HG03175 (cell line): Measurements from ENCODE around the gene CSAG3.
"Not testable (repeated sequence)": the region's sequence is repeated elsewhere in the genome, so short reads cannot be mapped to it uniquely, and the experiment has no call there.

Source experiments
- ATAC-seq: cut with Tn5 transposase; IDR thresholded peaks from one replicate; pipeline ENCODE4 v1.9.1; 2021; ENCODE audit warnings: mild to moderate bottlenecking, moderate library complexity; ENCODE audit not compliant: unreplicated experiment

The CSAG3 gene

GRCh38 chrX:152758918-152759317 is at the start of gene CSAG3:
TSS of gene CSAG3 (plus strand) at chrX:152759218.
- not testable (repeated sequence) for ATAC-seq

- not testable (repeated sequence) for ATAC-seq
These were observed 45.8 kb upstream of the CSAG3 start for GRCh38 chrX:152713195-152713594.

- ATAC-seq: not testable (repeated sequence)
These were observed 44.9 kb upstream of the CSAG3 start, which contains the start of gene MAGEA2B for GRCh38 chrX:152713815-152714787. TSS of gene MAGEA2B (plus strand) at chrX:152714628. CDS start at chrX:152717107, 2,479 bp downstream.

GRCh38 chrX:152725409-152725808 is 33.6 kb upstream of the CSAG3 start:
- ATAC-seq: no peak

- ATAC-seq: no peak
These were observed 25.6 kb upstream of the CSAG3 start, which contains the start of the genes CSAG1 and MAGEA12 for GRCh38 chrX:152733261-152733975. TSS of gene CSAG1 (minus strand) at chrX:152733721. CDS start at chrX:152732460, 1,261 bp downstream. TSS of gene MAGEA12 (plus strand) at chrX:152733757. CDS start at chrX:152736162, 2,405 bp downstream.

GRCh38 chrX:152734143-152734858 is 24.7 kb upstream of the CSAG3 start:
- ATAC-seq: not testable (repeated sequence)

GRCh38 chrX:152735101-152735500 is 23.9 kb upstream of the CSAG3 start:
- ATAC-seq: no peak

- no peak for ATAC-seq
These were observed 23.0 kb upstream of the CSAG3 start for GRCh38 chrX:152735860-152736511.

- ATAC-seq: not testable (repeated sequence)
These were observed 22.5 kb upstream of the CSAG3 start for GRCh38 chrX:152736528-152736927.

GRCh38 chrX:152738560-152738959 is 20.5 kb upstream of the CSAG3 start:
- ATAC-seq: no peak

GRCh38 chrX:152753686-152754650 is 5.0 kb upstream of the CSAG3 start, which contains the start of gene MAGEA2:
TSS of gene MAGEA2 (minus strand) at chrX:152753842. CDS start at chrX:152751363, 2,479 bp downstream.
- not testable (repeated sequence) for ATAC-seq

- not testable (repeated sequence) for ATAC-seq
These were observed 4.1 kb upstream of the CSAG3 start for GRCh38 chrX:152754871-152755270.

GRCh38 chrX:152759544-152759943 is 526 bp downstream of the CSAG3 start:
- not testable (repeated sequence) for ATAC-seq

- not testable (repeated sequence) for ATAC-seq
These were observed 2.6 kb downstream of the CSAG3 start for GRCh38 chrX:152761582-152761981.

- not testable (repeated sequence) for ATAC-seq
These were observed 7.5 kb downstream of the CSAG3 start for GRCh38 chrX:152766562-152766961.

GRCh38 chrX:152769549-152770289 is 10.7 kb downstream of the CSAG3 start, which contains the start of gene MAGEA6:
TSS of gene MAGEA6 (minus strand) at chrX:152769689. CDS start at chrX:152767650, 2,039 bp downstream.
- not testable (repeated sequence) for ATAC-seq

GRCh38 chrX:152787062-152787461 is 28.0 kb downstream of the CSAG3 start:
- ATAC-seq: peak; percentile 91

GRCh38 chrX:152798945-152799344 is 39.9 kb downstream of the CSAG3 start:
- ATAC-seq: no peak
